CD8-positive, alpha-beta memory T cell (primary cell): ENCODE results near the gene KLHL3. TPM values are rescaled to one million over a fixed set of nuclear protein-coding genes. Genes with fewer than 3 reads are reported as not detected.

Source experiments
- CTCF ChIA-PET: fragments of 350-600 bp; sonication (Branson Sonifier 250); formaldehyde crosslinking; loops from one replicate; lab custom pipeline; 2021; ENCODE audit warnings: antibody characterized with exemption; lab: Charles Lee
- POLR2A ChIA-PET: fragments of 350-600 bp; sonication (Branson Sonifier 250); formaldehyde crosslinking; loops from one replicate; lab custom pipeline; 2021; ENCODE audit warnings: antibody characterized with exemption; lab: Charles Lee
- DNase-seq, 5 donors: peaks; one replicate each; pipeline versions ENCODE4 v3.0.0 to v3.0.0-alpha.2; 2020 to 2022; ENCODE audit warnings: mixed read lengths in 1 of 5
- H3K27ac ChIP-seq: one replicate; pipeline ENCODE4 v1.7.0; 2013; ENCODE audit warnings: low read depth, mild to moderate bottlenecking, low read length, moderate library complexity
- H3K27me3 ChIP-seq: 2 replicates; pipeline ENCODE4 v1.7.0; 2013; ENCODE audit warnings: low read length, mild to moderate bottlenecking; ENCODE audit not compliant: insufficient read depth, poor library complexity, severe bottlenecking
- H3K36me3 ChIP-seq: 2 replicates; pipeline ENCODE4 v1.7.0; 2013; ENCODE audit warnings: mild to moderate bottlenecking, low read length, moderate library complexity; ENCODE audit not compliant: insufficient read depth
- H3K4me1 ChIP-seq: 2 replicates; pipeline ENCODE4 v1.7.0; 2013; ENCODE audit warnings: mild to moderate bottlenecking, low read length, moderate library complexity; ENCODE audit not compliant: insufficient read depth
- H3K4me3 ChIP-seq: 2 replicates; pipeline ENCODE4 v1.7.0; 2013; ENCODE audit warnings: mild to moderate bottlenecking, low read length
- H3K9me3 ChIP-seq: 2 replicates; pipeline ENCODE4 v1.7.0; 2013; ENCODE audit warnings: mild to moderate bottlenecking, low read length
- H3K27ac Mint-ChIP-seq, 8 donors: one replicate each; pipeline ENCODE4 v1.8.0; 2020 to 2021; ENCODE audit warnings: mixed read lengths in 8 of 8, mild to moderate bottlenecking in 6 of 8, inconsistent platforms in 3 of 8, moderate library complexity in 3 of 8
- H3K27me3 Mint-ChIP-seq, 2 donors: one replicate each; pipeline ENCODE4 v1.8.0; 2020 to 2021; ENCODE audit warnings: mixed read lengths in 2 of 2, mild to moderate bottlenecking in 1 of 2, moderate library complexity in 1 of 2
- H3K36me3 Mint-ChIP-seq, 3 donors: one replicate each; pipeline ENCODE4 v1.8.0; 2020 to 2021; ENCODE audit warnings: mixed read lengths in 3 of 3, inconsistent platforms in 1 of 3, mild to moderate bottlenecking in 1 of 3
- H3K4me1 Mint-ChIP-seq, 3 donors: one replicate each; pipeline ENCODE4 v1.8.0; 2020 to 2021; ENCODE audit warnings: mixed read lengths in 3 of 3, inconsistent platforms in 1 of 3, mild to moderate bottlenecking in 1 of 3
- H3K4me3 Mint-ChIP-seq, 7 donors: one replicate each; pipeline ENCODE4 v1.8.0; 2020 to 2021; ENCODE audit warnings: mixed read lengths in 7 of 7, mild to moderate bottlenecking in 6 of 7, moderate library complexity in 4 of 7, inconsistent platforms in 2 of 7
- H3K9me3 Mint-ChIP-seq, 5 donors: one replicate each; pipeline ENCODE4 v1.8.0; 2020 to 2022; ENCODE audit warnings: mixed read lengths in 5 of 5, mild to moderate bottlenecking in 3 of 5, moderate library complexity in 2 of 5, inconsistent platforms in 1 of 5
- polyA plus RNA-seq: library from polyadenylated mRNA; unstranded; fragments of 300-500 nt; fragmentation: Illumina TruSeq; gene quantifications from one replicate; pipeline ENCODE4 v1.2.3, GENCODE V29; 2021
- total RNA-seq, 2 experiments: library from RNA; stranded (reverse); gene quantifications; one replicate each; pipeline ENCODE4 v1.2.3, GENCODE V29; 2021

KLHL3 gene
- total and polyA plus RNA-seq, 3 experiments from 2014 or later = 2.7 to 3.4 (median 3.3) TPM

GRCh38 chr5:137718611-137719010 lies 17.3 kb downstream of the KLHL3 start:
- H3K4me1 Mint-ChIP-seq = no peaks in the 10 kb centered on the region
- H3K4me3 Mint-ChIP-seq = no peak overlapping the region
- H3K27me3 Mint-ChIP-seq = no peaks in the 10 kb centered on the region
- H3K27me3 ChIP-seq = no peaks in the 10 kb centered on the region
- no peak overlapping the region for H3K4me3 ChIP-seq
- CTCF ChIA-PET = interaction anchor here (0.5 kb wide), 1 partner anchor 24 kb away, joined by 3 read pairs; no protein-coding TSS in a partner anchor
- no peak for DNase-seq
- H3K36me3 Mint-ChIP-seq = peaks cover 16 to 26% (median 21%) of the 10 kb centered on the region in 3 donors
- no peak overlapping the region for H3K27ac Mint-ChIP-seq
- H3K4me1 ChIP-seq = no peaks in the 10 kb centered on the region
- H3K36me3 ChIP-seq = no peaks in the 10 kb centered on the region
- H3K9me3 ChIP-seq = no peaks in the 10 kb centered on the region
- POLR2A ChIA-PET = no interaction called here
- peaks cover 0 to 9% (median 4%) of the 10 kb centered on the region in 5 donors for H3K9me3 Mint-ChIP-seq
- H3K27ac ChIP-seq = no peak overlapping the region

- no peaks in the 10 kb centered on the region for H3K9me3 ChIP-seq
- H3K4me1 ChIP-seq = no peaks in the 10 kb centered on the region
- CTCF ChIA-PET = no interaction called here
- POLR2A ChIA-PET = no interaction called here
- no peaks in the 10 kb centered on the region for H3K36me3 ChIP-seq
- H3K4me3 ChIP-seq = no peak overlapping the region
- Mint-ChIP-seq H3K36me3 (peaks cover 21 to 36% (median 35%) of the 10 kb centered on the region in 3 donors), H3K9me3 (peaks cover 2 to 15% (median 10%) of the 10 kb centered on the region in 5 donors), H3K4me1 (no peaks in the 10 kb centered on the region), H3K27ac (no peak overlapping the region), H3K4me3 (no peak overlapping the region), H3K27me3 (peaks cover 0 to 4% of the 10 kb centered on the region in 2 donors)
- no peak overlapping the region for H3K27ac ChIP-seq
- no peak for DNase-seq
- no peaks in the 10 kb centered on the region for H3K27me3 ChIP-seq
These were observed 19.6 kb downstream of the KLHL3 start for GRCh38 chr5:137716337-137716736.

- Histone ChIP-seq H3K4me1 (no peaks in the 10 kb centered on the region), H3K36me3 (no peaks in the 10 kb centered on the region), H3K9me3 (no peaks in the 10 kb centered on the region), H3K4me3 (no peak overlapping the region), H3K27ac (no peak overlapping the region), H3K27me3 (no peaks in the 10 kb centered on the region)
- no peaks in the 10 kb centered on the region for H3K4me1 Mint-ChIP-seq
- no peak overlapping the region for H3K4me3 Mint-ChIP-seq
- DNase-seq = no peak
- peaks cover 0 to 4% of the 10 kb centered on the region in 2 donors for H3K27me3 Mint-ChIP-seq
- H3K9me3 Mint-ChIP-seq = peaks cover 2 to 15% (median 10%) of the 10 kb centered on the region in 5 donors
- ChIA-PET CTCF (interaction anchor here (0.9 kb wide), 1 partner anchor 27 kb away, joined by 4 read pairs; no protein-coding TSS in a partner anchor), POLR2A (no interaction called here)
- peak overlapping the region in 2 of 8 donors; percentile 25 to 69 for H3K27ac Mint-ChIP-seq
- peaks cover 27 to 39% (median 38%) of the 10 kb centered on the region in 3 donors for H3K36me3 Mint-ChIP-seq
These were observed 20.4 kb downstream of the KLHL3 start for GRCh38 chr5:137715456-137715855.

GRCh38 chr5:137714946-137715345 lies 20.9 kb downstream of the KLHL3 start:
- H3K36me3 ChIP-seq = no peaks in the 10 kb centered on the region
- H3K27ac ChIP-seq = no peak overlapping the region
- DNase-seq = no peak
- Mint-ChIP-seq H3K4me3 (no peak overlapping the region), H3K27me3 (peaks cover 0 to 4% of the 10 kb centered on the region in 2 donors), H3K36me3 (peaks cover 27 to 39% (median 35%) of the 10 kb centered on the region in 3 donors), H3K9me3 (peaks cover 2 to 15% (median 10%) of the 10 kb centered on the region in 5 donors), H3K27ac (no peak overlapping the region), H3K4me1 (no peaks in the 10 kb centered on the region)
- H3K9me3 ChIP-seq = no peaks in the 10 kb centered on the region
- H3K4me3 ChIP-seq = no peak overlapping the region
- H3K4me1 ChIP-seq = no peaks in the 10 kb centered on the region
- ChIA-PET CTCF (interaction anchor here (0.9 kb wide), 1 partner anchor 28 kb away, joined by 4 read pairs; no protein-coding TSS in a partner anchor), POLR2A (no interaction called here)
- H3K27me3 ChIP-seq = no peaks in the 10 kb centered on the region

- Histone ChIP-seq H3K4me3 (no peak overlapping the region), H3K9me3 (no peaks in the 10 kb centered on the region), H3K27me3 (no peaks in the 10 kb centered on the region), H3K36me3 (no peaks in the 10 kb centered on the region), H3K4me1 (no peaks in the 10 kb centered on the region), H3K27ac (no peak overlapping the region)
- ChIA-PET CTCF (interaction anchor here (0.9 kb wide), 1 partner anchor 28 kb away, joined by 4 read pairs; no protein-coding TSS in a partner anchor), POLR2A (interaction anchor here (0.5 kb wide), 1 partner anchor 37 kb away, joined by 3 read pairs; no protein-coding TSS in a partner anchor)
- H3K27ac Mint-ChIP-seq = no peak overlapping the region
- no peak for DNase-seq
- H3K36me3 Mint-ChIP-seq = peaks cover 27 to 39% (median 35%) of the 10 kb centered on the region in 3 donors
- H3K4me3 Mint-ChIP-seq = no peak overlapping the region
- H3K9me3 Mint-ChIP-seq = peaks cover 2 to 15% (median 10%) of the 10 kb centered on the region in 5 donors
- H3K4me1 Mint-ChIP-seq = no peaks in the 10 kb centered on the region
- peaks cover 0 to 4% of the 10 kb centered on the region in 2 donors for H3K27me3 Mint-ChIP-seq
These were observed 21.4 kb downstream of the KLHL3 start for GRCh38 chr5:137714494-137714893.

GRCh38 chr5:137712139-137712667 lies 23.7 kb downstream of the KLHL3 start:
- Histone ChIP-seq H3K27me3 (no peaks in the 10 kb centered on the region), H3K36me3 (no peaks in the 10 kb centered on the region), H3K9me3 (no peaks in the 10 kb centered on the region), H3K4me1 (no peaks in the 10 kb centered on the region), H3K4me3 (no peak overlapping the region), H3K27ac (no peak overlapping the region)
- CTCF ChIA-PET = interaction anchor here (1.5 to 1.7 kb wide), 2 partner anchors 31 to 52 kb away, joined by 3 to 4 read pairs; no protein-coding TSS in a partner anchor
- peaks cover 0 to 4% of the 10 kb centered on the region in 2 donors for H3K27me3 Mint-ChIP-seq
- no peaks in the 10 kb centered on the region for H3K4me1 Mint-ChIP-seq
- H3K27ac Mint-ChIP-seq = no peak overlapping the region
- POLR2A ChIA-PET = interaction anchor here (0.6 kb wide), 1 partner anchor 1370 kb away, joined by 5 read pairs; no protein-coding TSS in a partner anchor
- peaks cover 33 to 45% (median 43%) of the 10 kb centered on the region in 3 donors for H3K36me3 Mint-ChIP-seq
- no peak overlapping the region for H3K4me3 Mint-ChIP-seq
- no peak for DNase-seq
- H3K9me3 Mint-ChIP-seq = peaks cover 2 to 15% (median 10%) of the 10 kb centered on the region in 5 donors

- H3K36me3 Mint-ChIP-seq = peaks cover 29 to 51% (median 34%) of the 10 kb centered on the region in 3 donors
These were observed 25.8 kb downstream of the KLHL3 start for GRCh38 chr5:137710086-137710485.

More at GRCh38 chr5:137710086-137710485, 25.8 kb downstream of the KLHL3 start:
- Mint-ChIP-seq H3K4me1 (no peaks in the 10 kb centered on the region), H3K9me3 (peaks cover 2 to 15% (median 10%) of the 10 kb centered on the region in 5 donors), H3K27ac (no peak overlapping the region), H3K27me3 (peaks cover 0 to 4% of the 10 kb centered on the region in 2 donors), H3K4me3 (no peak overlapping the region)
- ChIA-PET POLR2A (no interaction called here), CTCF (interaction anchor here (1.0 kb wide), 1 partner anchor 32 kb away, joined by 4 read pairs; no protein-coding TSS in a partner anchor)
- Histone ChIP-seq H3K4me3 (no peak overlapping the region), H3K36me3 (no peaks in the 10 kb centered on the region), H3K27me3 (no peaks in the 10 kb centered on the region), H3K9me3 (no peaks in the 10 kb centered on the region), H3K4me1 (no peaks in the 10 kb centered on the region), H3K27ac (no peak overlapping the region)
- DNase-seq = no peak
